GM21423 (cell line): ENCODE measurements around the gene MYH13.

Experiments used
- ATAC-seq: cut with Tn5 transposase; IDR thresholded peaks from one replicate; pipeline ENCODE4 v1.9.1; 2021; ENCODE audit warnings: mild to moderate bottlenecking, moderate library complexity; ENCODE audit not compliant: unreplicated experiment

Gene MYH13

GRCh38 chr17:10262451-10262850 lies 110.4 kb downstream of the MYH13 start:
- ATAC-seq, result no peak

- no peak for ATAC-seq
These were observed 111.7 kb downstream of the MYH13 start for GRCh38 chr17:10261098-10261497.

- ATAC-seq, result peak; percentile 74
These were observed 121.4 kb downstream of the MYH13 start for GRCh38 chr17:10251212-10251948.
